Tibial nerve (tissue), 4 donors: Measurements from ENCODE around the gene EYS. TPM values are rescaled to one million over a fixed set of nuclear protein-coding genes. Genes with fewer than 3 reads are reported as not detected.

Experiments
- DNase-seq, 2 donors: peaks; one replicate each; pipeline ENCODE4 v3.0.0-alpha.2; 2019; ENCODE audit warnings: low spot score in 2 of 2
- H3K27ac ChIP-seq, 4 donors: fragments of 200-600 bp; sonication (generic) in 3 of 4; one replicate each; pipeline ENCODE4 v1.5.1; 2017 to 2019; ENCODE audit warnings: mild to moderate bottlenecking in 1 of 4
- H3K27me3 ChIP-seq, 2 donors: fragments of 200-600 bp; sonication (generic) in 1 of 2; one replicate each; pipeline versions ENCODE4 v1.5.1 to v1.6.0; 2017 to 2019
- H3K36me3 ChIP-seq, 3 donors: fragments of 200-600 bp; sonication (generic); one replicate each; pipeline ENCODE4 v1.5.1; 2018 to 2019
- H3K4me1 ChIP-seq, 4 donors: fragments of 200-600 bp; sonication (generic) in 3 of 4; one replicate each; pipeline ENCODE4 v1.5.1; 2017 to 2019
- H3K4me3 ChIP-seq, 4 donors: fragments of 200-600 bp; sonication (generic) in 3 of 4; one replicate each; pipeline ENCODE4 v1.5.1; 2017 to 2019; ENCODE audit warnings: mild to moderate bottlenecking in 1 of 4, moderate library complexity in 1 of 4
- H3K9me3 ChIP-seq, 4 donors: fragments of 200-600 bp; sonication (generic) in 3 of 4; one replicate each; pipeline ENCODE4 v1.5.1; 2017 to 2019
- EP300 ChIP-seq, 2 donors: sonication (generic); formaldehyde crosslinking; IDR thresholded peaks; one replicate each; pipeline ENCODE4 v1.6.1; 2017; ENCODE audit warnings: antibody characterized with exemption in 2 of 2, mild to moderate bottlenecking in 1 of 2
- POLR2A ChIP-seq, 2 donors: fragments of 450-650 bp; IDR thresholded peaks; one replicate each; pipeline ENCODE4 v1.6.1; 2017; ENCODE audit warnings: antibody characterized with exemption in 2 of 2, mild to moderate bottlenecking in 2 of 2, moderate library complexity in 2 of 2
- WGBS, 2 donors: methylation state at CpG; one replicate each; pipeline ENCODE4 v1.1.5; 2018; 5-methylcytosine and 5-hydroxymethylcytosine counted together
- total RNA-seq, 4 donors: library from RNA; depleted of rRNA; stranded (reverse); fragments of >200 nt; gene quantifications; one replicate each; pipeline ENCODE4 v1.1.0, GENCODE V29; 2016
- TF ChIP-seq, protein P1 (sequence below), 5 experiments: fragments of 200-600 bp in 3 of 5; fragments of 450-650 bp in 2 of 5; sonication (generic) in 3 of 5; IDR thresholded peaks; one replicate each; pipeline ENCODE4 v1.5.1; 2016 to 2019; ENCODE audit warnings: antibody characterized with exemption in 5 of 5, mild to moderate bottlenecking in 3 of 5, moderate library complexity in 2 of 5

Gene EYS
- total RNA-seq, 4 donors from 2014 or later: under 0.01 to 4.5 (median 0.39) TPM; not detected in 1

DNA sequence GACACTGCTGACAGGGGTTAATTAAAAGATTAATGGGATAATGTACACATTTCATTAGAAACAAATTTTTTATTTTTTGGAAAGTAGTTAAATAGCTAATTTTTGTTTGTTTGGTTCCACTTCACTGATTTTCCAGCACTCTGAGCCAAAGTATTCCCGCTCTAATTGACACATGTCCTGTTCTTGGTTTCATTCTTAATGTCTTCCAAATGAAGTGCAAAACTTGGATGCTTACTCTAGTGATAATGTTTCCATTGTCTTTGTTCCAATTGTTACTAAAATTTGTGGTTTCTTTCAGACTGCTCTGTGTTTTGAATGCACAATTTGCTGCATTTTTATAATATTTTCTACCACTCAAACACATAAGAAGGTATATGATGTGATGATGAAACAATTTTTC lies 1277.1 kb downstream of the EYS start:
- TF ChIP-seq POLR2A (IDR thresholded peaks at IDR 0.05) (no peak), EP300 (IDR thresholded peaks at IDR 0.05) (no peak)
- TF ChIP-seq, protein P1, sequence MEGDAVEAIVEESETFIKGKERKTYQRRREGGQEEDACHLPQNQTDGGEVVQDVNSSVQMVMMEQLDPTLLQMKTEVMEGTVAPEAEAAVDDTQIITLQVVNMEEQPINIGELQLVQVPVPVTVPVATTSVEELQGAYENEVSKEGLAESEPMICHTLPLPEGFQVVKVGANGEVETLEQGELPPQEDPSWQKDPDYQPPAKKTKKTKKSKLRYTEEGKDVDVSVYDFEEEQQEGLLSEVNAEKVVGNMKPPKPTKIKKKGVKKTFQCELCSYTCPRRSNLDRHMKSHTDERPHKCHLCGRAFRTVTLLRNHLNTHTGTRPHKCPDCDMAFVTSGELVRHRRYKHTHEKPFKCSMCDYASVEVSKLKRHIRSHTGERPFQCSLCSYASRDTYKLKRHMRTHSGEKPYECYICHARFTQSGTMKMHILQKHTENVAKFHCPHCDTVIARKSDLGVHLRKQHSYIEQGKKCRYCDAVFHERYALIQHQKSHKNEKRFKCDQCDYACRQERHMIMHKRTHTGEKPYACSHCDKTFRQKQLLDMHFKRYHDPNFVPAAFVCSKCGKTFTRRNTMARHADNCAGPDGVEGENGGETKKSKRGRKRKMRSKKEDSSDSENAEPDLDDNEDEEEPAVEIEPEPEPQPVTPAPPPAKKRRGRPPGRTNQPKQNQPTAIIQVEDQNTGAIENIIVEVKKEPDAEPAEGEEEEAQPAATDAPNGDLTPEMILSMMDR (IDR thresholded peaks at IDR 0.05): no peak
- H3K9me3 ChIP-seq: no peaks in the 10 kb centered on the region
- no peak for DNase-seq
- no peak overlapping the region for H3K27ac ChIP-seq
- H3K4me3 ChIP-seq: no peak overlapping the region
- H3K36me3 ChIP-seq: no peaks in the 10 kb centered on the region
- no peaks in the 10 kb centered on the region for H3K4me1 ChIP-seq
- 52 to 53% methylated on average over 1 of the region's 1 CpG for WGBS, 2 donors
- H3K27me3 ChIP-seq: no peaks in the 10 kb centered on the region

DNA sequence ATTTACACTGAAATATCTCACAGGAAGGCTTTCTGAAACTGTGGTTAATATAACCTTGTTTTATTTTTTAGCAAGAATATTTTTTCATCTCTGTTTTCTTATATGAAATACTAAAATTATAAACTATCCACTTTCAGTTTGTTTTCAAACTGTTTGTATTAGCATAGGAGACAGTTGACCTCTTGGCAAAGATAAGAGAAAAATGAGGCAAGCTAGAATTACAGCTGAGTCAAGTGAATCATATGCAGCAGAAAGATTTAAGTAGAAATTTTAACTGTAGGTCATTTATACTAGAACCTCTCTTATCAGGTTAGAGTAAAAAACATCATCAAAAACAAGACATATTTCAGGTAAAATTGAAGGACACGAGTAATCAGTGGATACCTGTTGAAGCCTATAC lies 1278.8 kb downstream of the EYS start:
- TF ChIP-seq, protein P1 (IDR thresholded peaks at IDR 0.05): no peak
- TF ChIP-seq EP300 (IDR thresholded peaks at IDR 0.05) (no peak), POLR2A (IDR thresholded peaks at IDR 0.05) (no peak)
- no peak for DNase-seq
- Histone ChIP-seq H3K27me3 (no peaks in the 10 kb centered on the region), H3K4me1 (no peaks in the 10 kb centered on the region), H3K27ac (no peak overlapping the region), H3K36me3 (no peaks in the 10 kb centered on the region), H3K4me3 (no peak overlapping the region), H3K9me3 (no peaks in the 10 kb centered on the region)
- 83 to 85% methylated on average over 1 of the region's 1 CpG for WGBS, 2 donors

DNA sequence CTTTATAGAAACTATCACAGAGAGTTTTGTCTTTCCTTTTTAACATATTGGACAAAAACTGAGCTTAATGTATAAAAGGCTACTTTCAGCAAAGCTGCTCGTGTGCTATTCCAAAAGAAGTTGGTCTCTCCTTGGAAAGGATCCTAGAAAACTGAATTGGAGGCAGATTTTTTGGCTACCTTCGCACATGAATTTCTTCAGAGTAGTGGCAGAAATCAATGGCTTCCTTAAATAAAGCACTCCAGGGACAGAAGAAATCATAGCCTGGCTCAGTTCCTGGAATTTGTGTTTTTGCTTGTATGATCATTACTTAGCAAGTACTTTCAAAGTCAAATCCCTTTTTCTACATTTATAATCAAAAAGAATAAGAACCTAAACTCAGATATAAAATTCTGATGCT lies 1291.1 kb downstream of the EYS start:
- Histone ChIP-seq H3K9me3 (peaks cover 0 to 4% (median 0%) of the 10 kb centered on the region in 4 donors), H3K36me3 (no peaks in the 10 kb centered on the region), H3K27me3 (no peaks in the 10 kb centered on the region), H3K4me3 (no peak overlapping the region), H3K27ac (no peak overlapping the region), H3K4me1 (no peaks in the 10 kb centered on the region)
- no peak for DNase-seq
- 10 to 16% methylated on average over 2 of the region's 2 CpGs for WGBS, 2 donors
- TF ChIP-seq EP300 (IDR thresholded peaks at IDR 0.05) (no peak), POLR2A (IDR thresholded peaks at IDR 0.05) (no peak)
- TF ChIP-seq, protein P1 (IDR thresholded peaks at IDR 0.05): no peak

DNA sequence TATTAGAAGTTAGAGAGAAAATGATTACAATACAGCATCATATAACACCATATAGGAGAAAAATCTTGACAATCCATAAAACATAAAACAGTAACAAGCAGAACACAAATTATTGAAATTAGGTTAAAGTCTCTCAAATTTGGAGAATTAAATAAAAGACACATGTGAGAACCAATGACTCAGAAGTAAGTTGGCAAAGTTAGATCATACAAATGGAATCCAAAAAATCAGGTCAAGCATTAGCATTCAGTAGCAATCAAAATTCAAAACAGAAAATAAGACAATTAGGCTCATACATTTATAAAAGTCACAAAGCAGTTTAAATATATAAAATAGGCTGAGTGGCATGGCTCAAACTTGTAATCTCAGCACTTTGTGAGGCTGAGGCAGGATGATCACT lies 1295.8 kb downstream of the EYS start:
- Histone ChIP-seq H3K36me3 (no peaks in the 10 kb centered on the region), H3K4me3 (no peak overlapping the region), H3K4me1 (no peaks in the 10 kb centered on the region), H3K27ac (no peak overlapping the region), H3K27me3 (no peaks in the 10 kb centered on the region), H3K9me3 (no peaks in the 10 kb centered on the region)
- DNase-seq: no peak
- TF ChIP-seq EP300 (IDR thresholded peaks at IDR 0.05) (no peak), POLR2A (IDR thresholded peaks at IDR 0.05) (no peak)
- TF ChIP-seq, protein P1 (IDR thresholded peaks at IDR 0.05): no peak

DNA sequence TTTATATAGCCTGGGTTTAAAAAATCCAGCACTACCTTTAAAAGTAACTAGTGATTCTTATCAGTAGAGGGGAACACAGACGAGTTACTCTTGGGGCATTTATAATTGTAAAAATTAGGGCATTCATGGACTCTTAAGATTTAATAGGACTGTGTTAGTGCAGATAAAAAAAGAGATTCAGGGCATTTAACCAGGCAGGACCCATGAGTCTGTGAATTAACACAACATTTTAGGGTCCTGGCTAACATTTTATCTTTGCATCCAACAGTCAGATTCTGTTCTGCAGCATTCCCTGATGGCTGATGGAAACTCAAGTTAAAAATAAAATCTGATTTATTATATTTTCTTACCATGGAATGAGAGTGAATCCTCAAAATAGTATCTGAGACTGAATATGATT lies 1297.1 kb downstream of the EYS start:
- Histone ChIP-seq H3K36me3 (no peaks in the 10 kb centered on the region), H3K4me1 (no peaks in the 10 kb centered on the region), H3K4me3 (no peak overlapping the region), H3K9me3 (no peaks in the 10 kb centered on the region), H3K27ac (no peak overlapping the region), H3K27me3 (no peaks in the 10 kb centered on the region)
- no peak for TF ChIP-seq EP300 (IDR thresholded peaks at IDR 0.05)
- TF ChIP-seq, protein P1 (IDR thresholded peaks at IDR 0.05): no peak
- TF ChIP-seq POLR2A (IDR thresholded peaks at IDR 0.05): no peak
- WGBS, 2 donors: 86 to 89% methylated on average over 1 of the region's 1 CpG
- DNase-seq: no peak
